GM21447 (cell line): Measurements from ENCODE around the gene SP100.
"Not testable (repeated sequence)": the region's sequence is repeated elsewhere in the genome, so short reads cannot be mapped to it uniquely, and the experiment has no call there.

ENCODE experiments used
- ATAC-seq: cut with Tn5 transposase; IDR thresholded peaks from one replicate; pipeline ENCODE4 v1.9.1; 2021; ENCODE audit not compliant: unreplicated experiment

SP100 gene

DNA sequence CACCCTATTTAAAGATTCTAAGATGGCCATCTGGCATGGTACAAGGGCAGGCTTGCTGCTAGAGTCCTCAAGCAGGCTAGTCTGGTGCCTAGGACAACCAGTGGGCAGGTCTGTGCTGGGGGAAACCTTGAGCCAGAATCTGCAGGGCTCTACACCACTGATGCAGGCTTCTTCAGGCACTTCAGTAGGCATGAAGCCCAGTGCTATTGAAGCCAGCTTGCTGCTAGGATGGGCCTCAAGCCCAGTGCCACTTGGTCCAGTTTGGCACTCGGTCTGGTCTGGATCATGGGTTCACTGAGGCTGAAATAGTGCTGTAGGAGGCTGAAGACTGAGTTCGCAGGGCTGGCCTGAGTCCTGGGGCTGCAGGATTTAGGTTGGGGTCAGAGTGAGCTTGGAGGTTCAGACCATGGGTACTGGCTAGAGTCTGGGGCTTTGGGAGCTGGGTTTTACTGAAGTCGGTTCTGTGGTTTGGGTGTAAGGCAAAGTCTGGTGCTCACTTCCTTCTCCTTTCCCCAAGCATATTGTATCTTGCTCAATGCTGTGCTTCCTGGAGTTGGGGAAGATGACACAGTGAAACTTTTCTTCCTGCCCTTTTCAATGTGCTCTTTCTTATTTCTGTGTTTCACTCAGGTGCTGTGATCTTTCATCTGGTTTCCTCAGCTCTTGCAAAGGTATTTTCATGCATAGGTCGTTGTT lies 41.2 kb downstream of the SP100 start:
- ATAC-seq, result no peak

DNA sequence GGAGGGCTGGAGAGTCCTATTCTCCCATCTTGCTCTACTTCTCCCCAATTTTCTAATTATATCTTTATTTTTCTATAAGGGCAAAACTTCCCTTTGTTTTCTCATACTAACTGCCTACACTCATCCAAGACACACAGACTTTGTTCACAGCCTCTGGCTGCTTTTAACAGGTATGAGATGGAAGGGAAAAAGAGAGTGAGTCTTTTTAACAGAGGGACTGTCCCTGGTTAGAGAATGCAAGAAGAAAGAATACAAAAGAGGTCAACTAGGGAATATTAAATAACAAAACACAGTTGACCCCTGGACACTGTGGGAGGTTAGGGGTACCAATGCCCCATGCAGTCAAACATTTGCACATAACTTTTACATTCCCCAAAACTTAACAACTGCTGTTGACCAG lies 41.8 kb downstream of the SP100 start:
- no peak for ATAC-seq

DNA sequence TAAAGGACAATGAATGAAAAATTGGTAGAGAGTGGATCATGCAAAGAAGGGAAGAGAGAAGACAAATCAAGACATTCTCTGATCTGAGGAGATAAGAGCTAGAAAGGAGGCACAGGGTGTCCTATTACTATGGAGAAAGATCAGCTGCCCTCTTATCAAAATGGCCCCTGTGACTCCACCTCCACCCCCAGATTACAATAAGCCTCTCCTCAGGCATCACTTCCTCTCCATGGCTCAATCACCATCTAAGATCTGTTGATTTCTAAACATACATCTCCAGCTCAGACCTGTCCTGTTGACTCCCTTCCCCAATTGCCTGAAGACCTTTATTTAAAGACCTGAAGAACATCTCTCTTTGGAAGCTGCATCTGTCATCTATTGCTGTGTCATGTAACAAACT lies 43.2 kb downstream of the SP100 start:
- ATAC-seq, result no peak

- peak; percentile 52 for ATAC-seq
Measured at GRCh38 chr2:230471074-230471473, 55.1 kb downstream of the SP100 start.

- ATAC-seq, result no peak
Measured at GRCh38 chr2:230472621-230473018, 56.6 kb downstream of the SP100 start.

- ATAC-seq, result no peak
Measured at GRCh38 chr2:230473378-230473777, 57.4 kb downstream of the SP100 start.

DNA sequence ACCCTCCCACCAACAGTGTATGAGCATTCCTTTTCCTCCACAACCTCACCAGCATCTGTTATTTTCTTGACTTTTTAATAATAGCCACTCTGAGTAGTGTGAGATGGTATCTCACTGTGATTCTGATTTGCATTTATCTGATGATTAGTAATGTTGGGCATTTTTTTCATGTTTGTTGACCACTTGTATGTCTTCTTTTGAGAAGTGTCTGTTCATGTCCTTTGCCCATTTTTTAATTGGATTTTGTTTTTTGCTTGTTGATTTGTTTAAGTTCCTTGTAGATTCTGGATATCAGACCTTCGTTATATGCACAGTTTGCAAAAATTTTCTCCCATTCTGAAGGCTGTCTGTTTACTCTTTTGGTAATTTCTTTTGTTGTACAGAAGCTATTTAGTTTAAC lies 59.1 kb downstream of the SP100 start:
- ATAC-seq, result no peak

- no peak for ATAC-seq
Measured at GRCh38 chr2:230485801-230486341, 69.9 kb downstream of the SP100 start.

DNA sequence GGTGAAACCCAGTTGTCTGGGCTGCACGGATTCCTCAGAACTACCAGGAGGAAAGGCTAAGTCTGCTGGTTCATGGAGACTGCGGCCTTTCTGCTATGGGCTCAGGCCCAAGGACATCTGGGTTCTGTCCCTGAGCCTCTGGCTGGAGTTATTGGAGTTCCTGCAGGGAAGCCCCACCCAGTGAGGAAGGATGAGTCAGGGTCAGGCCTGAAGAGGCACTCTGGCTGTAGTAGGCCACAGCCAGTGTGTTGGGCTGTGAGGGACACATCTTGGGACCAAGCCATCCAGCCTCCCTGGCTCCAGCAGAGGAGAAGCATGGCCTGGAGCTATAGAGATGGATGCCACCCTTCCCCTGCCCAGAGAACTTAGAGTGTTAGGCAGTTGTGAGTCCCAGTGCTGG lies 75.2 kb downstream of the SP100 start:
- ATAC-seq, result not testable (repeated sequence)

- ATAC-seq, result no peak
Measured at GRCh38 chr2:230492107-230492506, 76.1 kb downstream of the SP100 start.

DNA sequence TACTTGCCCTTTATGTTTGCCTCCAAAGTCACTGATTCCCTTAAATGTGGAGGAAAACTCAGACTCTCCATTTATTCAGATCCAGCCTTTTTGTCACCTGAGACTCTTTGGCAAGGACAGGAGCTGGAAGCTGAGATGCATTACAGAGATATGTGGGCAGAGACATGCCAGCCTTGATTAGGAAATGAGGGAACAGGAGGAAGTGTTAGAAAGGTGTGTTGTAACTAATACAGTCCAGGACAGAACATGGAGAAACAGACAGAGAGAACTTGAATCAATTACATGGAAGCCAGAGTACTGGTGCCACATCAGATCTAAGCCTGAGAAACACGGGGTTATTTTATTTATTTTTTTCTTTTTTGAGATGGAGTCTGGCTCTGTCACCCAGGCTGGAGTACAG lies 79.0 kb downstream of the SP100 start:
- no peak for ATAC-seq

DNA sequence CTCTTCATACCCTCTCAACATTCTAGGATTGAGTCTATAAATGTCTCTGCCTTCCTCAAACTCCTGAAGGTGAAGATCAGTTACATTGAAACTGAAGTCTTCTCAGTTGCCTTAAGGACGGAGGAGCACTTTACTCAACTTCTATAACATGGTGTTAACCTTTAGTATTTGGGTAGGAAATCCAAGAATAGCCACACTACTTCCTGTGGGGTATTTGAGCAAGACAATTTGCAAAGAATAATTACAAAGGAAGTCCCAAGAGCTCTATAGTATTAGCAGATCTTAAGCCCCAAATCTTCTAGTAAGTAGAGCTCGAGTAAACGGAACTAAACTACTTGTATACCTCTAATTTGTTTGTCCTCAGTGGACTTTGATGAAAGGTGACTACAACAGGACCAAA lies 80.9 kb downstream of the SP100 start:
- peak; percentile 78 for ATAC-seq

GRCh38 chr2:230498506-230499107 lies 82.6 kb downstream of the SP100 start:
- ATAC-seq, result no peak

DNA sequence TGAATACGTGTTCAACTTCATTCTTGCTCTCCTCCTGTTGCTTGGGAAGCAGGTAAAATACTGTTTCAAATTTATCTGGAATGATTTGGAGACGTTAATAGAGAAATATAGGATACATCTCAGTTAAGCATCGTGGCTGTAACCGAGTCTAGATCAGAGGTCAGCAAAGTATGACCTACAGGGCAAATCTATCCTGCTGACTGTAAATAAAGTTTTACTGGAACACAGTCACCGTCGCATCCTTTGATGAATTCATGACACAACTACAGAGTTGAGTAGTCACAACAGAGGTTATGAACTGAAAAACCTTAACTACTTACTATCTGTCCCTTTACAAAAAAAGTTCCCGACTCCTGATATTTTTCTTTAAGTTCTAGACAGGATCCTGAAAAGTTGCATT lies 86.6 kb downstream of the SP100 start:
- ATAC-seq, result no peak

DNA sequence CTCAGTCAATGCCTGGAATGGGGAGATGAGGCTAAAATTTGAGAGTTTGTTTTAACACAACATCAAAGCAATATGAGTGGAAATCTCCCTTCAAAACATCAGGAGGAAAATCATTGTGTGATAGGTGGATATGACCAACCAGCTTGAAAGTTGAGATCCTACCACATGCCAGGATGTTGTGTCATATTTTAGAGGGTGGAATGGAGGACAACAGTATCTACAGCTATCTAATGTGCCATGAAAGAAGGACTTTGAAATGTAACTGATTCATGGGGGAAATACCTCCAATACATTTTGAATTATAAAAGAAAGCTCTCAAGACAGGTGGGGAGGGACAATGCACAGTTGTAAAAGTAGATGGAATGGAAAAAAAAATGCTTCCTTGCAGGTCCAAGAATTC lies 87.8 kb downstream of the SP100 start:
- no peak for ATAC-seq

DNA sequence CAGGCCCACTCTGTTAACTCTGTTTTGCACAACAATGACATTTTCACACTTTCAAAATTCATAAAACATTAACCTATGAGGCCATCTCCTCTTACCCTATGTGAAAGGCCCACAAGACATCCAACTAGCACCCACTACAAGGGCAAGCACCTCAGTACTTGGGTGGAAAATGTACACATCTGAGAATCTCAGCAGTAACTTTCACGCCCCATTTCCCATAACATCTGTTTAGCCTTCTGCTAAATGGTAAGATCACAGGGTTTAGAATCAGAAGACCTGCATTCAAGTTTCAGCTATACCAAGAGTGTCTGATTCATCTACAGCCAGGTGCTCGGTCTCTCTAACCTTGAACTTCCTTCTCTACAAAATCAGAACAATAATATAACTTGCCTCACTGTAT lies 89.2 kb downstream of the SP100 start:
- ATAC-seq, result peak; percentile 91

GRCh38 chr2:230512955-230513748 lies 97.2 kb downstream of the SP100 start:
- no peak for ATAC-seq

DNA sequence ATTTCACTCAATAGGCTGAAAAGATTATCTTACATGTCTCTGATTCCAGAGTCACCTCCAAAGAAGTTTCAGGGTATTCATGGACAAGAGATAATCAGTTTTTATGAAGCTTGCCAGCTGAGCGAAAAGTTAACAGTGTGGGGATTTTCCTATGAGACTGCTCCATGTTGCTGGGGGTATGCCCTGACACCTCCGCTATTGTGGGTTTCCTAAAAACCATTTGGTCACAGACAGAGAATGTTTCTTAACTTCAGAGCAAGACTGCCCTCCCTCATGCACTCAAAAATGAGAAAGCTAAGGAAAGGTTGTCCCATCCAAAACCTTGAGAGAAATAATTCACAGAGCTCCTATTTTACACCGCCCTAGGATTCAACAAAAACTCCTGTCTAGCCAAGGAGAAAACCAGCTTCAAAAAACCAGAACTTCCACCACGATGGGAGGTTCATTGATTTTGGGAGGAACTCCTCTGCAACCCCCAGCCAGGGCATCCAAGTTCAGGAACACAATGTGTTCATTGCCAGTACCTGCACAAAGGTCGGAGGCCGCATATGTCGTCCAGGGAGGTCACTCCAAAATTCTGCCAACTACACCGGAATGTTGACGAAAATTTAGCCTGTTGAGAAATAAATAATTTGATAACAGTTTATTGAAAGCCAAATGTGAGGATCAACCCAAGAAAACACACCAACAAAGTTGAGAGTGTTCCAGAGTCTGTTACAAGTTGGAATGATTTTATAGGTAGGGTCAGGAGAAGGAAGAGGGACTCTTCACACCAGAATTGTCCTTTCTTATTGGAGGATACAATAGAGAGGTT lies 104.3 kb downstream of the SP100 start:
- ATAC-seq, result no peak

GRCh38 chr2:230520875-230521155 lies 104.8 kb downstream of the SP100 start:
- ATAC-seq, result no peak

DNA sequence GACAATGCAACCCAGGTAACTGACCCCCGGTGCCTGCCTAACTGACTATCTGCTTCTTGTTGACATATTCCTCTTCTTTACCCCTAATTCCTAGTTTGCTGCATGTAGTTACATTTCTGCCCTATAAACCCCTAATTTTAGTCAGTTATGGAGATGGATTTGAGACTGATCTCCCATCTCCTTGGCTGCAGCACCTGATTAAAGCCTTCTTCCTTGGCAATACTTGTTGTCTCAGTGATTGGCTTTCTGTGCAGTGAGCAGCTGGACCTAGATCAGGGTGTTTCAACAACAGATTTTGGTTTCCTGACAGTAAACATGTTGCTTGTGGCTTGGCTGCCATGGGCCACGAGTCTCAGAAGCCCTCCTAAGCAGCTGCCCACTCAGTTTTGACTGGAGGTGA lies 105.4 kb downstream of the SP100 start:
- no peak for ATAC-seq

- no peak for ATAC-seq
Measured at GRCh38 chr2:230525682-230526081, 109.7 kb downstream of the SP100 start.
